NOMO-1 treated with DMSO at 0.1 percent for 48 hours (cell line): ENCODE data around the gene DDB1.

Experiments used
- DNase-seq: peaks from one replicate; lab custom pipeline; 2025; ENCODE audit not compliant: unreplicated experiment; lab: John Stamatoyannopoulos, UW

The DDB1 gene

DNA sequence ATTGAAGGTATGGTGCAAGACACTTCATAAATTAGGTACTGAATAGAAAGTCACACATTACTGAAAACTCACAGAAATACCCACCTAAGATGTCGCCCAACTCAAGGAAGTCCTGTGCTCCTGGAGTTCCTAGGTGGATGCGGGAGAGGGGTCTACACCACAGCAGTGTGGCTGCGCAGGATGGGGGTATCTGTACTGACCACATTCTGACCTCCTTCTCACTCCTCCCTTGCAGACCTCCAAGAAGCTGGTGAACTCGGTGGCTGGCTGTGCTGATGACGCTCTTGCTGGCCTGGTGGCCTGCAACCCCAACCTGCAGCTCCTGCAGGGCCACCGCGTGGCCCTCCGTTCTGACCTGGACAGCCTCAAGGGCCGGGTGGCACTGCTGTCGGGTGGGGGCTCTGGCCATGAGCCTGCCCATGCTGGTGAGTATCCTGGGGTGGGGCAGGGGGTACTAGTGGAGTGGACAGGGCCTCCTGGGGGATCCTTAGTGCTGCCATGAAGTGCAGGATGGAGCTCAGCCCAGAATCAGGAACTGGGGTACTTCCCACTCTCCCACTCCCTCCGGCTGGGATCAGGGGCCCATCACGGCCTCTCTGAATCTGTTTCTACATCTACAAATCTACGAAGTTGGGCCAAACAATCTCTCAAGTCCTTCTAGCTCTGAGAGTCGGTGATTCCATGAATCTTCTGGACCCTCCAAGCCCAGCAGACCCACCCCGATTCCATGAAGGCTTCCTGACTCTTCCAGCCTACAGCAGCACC lies 5.0 kb upstream of the DDB1 start:
- no peak for DNase-seq

DNA sequence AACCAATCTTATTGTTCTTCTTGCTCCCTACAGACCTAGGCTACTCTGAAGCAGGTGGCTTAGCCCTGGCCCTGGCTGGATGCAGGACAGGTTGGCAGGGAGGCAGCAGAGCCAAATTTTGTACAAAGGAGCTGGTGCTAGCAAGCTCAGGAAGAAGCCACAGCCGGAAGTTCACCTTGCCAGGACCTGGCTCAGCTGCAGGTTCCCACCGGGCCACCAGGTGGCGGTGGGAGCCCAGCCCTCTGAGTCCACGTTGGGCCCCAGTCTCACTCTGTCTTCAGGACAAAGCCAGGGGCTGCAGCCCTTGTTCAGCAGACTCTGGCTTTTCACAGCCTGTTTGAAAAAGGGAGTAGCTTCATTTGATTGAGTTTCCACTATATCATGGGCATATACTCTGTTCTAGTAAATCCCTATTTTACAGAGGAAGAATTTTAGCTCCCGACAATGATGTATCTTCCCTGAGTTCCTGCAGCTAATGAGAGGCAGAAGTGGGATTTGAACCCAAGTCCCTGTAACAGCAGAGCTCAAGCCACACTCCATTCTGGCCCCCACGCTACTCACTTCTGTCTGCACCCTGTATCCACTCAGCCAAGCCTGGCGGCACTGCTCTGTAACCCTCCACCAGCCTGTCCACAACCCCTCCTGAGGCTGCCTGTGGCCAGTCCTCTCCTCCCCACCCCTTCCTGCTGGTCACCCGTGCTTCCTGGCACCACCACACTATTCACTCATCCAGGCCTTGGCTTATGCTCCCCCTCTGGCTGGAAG lies 3.4 kb upstream of the DDB1 start:
- peak; percentile 70 for DNase-seq

DNA sequence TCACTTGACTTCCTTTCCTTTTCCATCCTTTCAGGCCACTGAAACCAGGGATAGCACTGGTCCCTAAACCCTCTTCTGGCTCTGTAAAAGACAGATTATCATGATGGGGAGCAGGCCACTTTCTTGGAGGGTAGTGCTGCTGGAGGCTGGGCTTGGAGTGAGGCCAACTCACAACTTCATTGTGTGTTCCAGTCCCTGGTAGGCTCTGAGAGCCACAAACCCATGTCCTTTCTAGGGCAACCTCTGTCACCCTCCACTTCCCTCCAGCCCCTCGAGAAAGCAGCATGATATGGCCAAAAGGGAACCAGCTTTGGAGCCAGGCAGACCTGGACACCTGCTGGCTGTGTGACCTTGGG lies 2.4 kb upstream of the DDB1 start:
- DNase-seq = no peak

DNA sequence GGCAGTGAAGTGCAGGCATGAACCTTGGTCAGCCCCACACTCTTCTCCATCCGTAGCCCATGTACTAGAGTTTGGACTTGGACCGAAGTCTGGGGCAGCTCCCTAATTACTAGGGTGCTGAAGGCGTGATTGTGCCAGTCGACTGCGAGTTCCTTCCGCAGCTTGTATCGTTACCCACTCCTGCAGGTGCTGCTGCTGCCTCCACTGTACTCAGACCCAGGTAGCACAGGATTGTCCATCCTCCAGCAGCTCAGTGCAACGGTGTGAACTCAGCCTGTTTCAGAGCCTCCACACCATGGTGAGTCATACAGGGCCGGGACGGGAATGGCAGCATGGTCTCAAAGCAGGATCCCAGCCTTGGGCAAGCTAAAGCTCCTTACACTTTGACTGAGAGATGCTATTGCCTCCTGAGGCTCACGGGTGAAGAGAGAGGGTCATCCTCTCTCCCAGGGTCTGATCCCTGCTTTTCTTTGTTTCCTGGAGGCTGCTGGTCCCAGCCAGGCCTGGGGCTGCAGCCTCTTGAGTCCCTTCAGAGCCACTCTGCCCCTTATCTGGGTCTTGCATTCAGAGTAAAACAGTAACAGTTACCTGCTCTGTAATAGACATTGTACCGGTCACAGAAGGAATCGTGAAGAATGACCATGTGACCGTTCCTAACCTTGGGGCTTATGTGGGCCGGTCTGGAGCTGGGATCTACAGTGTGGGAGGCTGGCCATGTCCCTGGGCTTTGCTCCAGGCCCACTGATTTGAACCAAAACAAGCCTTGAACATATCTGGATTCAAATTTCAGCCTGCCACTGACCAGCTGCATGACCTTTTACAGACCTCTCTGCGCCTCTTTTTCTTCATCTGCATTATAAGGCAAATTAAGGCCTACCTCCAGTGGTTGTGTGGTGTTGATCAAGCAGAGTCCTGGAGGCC lies 1.8 kb upstream of the DDB1 start:
- no peak for DNase-seq

DNA sequence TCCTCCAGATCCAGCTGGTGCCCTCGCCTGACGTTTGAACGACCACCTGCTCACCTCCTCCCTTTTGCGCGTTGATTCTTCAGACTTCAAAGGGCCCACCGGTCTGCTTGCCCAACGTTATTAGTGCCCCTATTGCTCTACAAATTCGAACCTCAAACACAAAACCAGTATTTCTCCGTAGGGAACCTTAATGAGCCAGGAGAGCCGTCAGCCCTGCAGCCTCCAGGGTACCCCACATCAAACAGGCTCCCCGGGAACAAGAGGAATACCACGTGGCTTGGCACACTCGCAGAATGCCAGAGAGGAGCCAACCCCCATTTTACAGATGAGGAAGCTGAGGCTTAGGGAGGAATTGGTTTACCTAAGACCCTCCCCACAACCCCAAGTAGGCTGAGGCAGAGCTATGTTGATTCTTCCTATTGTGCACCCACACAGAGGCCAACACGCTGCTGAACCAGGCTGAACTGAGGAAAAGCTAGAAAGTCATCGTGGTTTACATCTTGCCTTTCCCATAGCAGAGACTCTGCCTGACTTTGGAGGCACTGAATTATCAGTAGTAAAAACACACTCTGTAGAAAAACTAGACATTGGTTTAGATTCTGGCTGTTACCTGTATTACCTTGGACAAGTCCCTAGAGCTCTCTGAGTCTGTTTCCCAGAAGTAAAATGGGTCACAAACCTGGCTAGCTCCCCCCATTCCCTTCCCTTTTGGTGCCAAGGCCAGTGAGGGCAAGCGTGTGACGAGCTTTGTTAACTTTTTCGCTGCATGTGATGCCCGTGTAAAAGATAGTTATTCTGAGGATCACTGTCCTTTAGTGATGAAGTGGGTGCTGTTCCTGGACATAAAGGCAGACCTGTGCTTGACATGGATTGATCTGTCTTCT lies 887 bp upstream of the DDB1 start:
- no peak for DNase-seq

DNA sequence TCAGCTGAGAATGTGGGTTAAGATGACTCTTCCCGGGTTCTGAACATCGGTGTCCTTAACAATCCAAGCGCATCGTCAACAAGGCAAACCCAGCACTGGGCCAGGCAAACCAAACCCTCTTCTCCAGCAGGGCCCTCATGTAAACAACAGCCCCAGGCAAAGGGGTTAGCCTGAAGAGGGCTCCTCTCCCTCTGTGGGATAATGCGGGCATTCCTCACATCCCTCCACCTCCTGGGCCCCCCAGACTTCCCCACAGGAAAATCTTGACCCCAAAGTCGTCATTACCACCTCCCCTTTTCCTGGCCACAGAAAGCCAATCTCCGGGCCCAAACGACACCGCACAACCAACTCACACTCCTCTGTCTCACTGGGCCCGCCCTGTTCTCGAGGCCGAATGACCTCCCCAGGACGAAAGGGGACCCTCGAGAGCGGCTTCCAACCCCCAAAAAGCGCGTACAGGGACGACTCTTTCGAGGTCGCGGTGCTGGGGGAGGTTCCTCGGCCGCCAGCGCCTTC lies 566 bp downstream of the DDB1 start:
- no peak for DNase-seq

DNA sequence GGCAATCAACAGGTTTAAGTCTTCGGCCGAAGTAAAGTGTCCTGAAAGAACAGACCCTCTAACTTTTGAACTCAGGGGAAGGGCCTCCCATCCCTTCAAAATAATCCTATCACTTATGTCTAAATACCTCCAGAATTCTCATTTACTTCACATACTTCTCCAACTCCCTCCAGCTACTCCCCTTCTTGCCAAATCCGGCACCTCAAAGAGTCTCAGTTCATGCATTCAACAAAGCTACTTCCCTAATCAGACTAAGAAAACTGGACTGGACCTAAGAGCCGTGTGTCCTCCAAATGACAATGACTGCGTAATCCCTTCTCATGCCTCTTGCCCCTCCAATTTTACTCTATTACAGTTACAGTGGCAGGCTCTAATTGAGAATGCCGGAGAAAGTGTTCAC lies 1.3 kb downstream of the DDB1 start:
- DNase-seq = peak; percentile 69

DNA sequence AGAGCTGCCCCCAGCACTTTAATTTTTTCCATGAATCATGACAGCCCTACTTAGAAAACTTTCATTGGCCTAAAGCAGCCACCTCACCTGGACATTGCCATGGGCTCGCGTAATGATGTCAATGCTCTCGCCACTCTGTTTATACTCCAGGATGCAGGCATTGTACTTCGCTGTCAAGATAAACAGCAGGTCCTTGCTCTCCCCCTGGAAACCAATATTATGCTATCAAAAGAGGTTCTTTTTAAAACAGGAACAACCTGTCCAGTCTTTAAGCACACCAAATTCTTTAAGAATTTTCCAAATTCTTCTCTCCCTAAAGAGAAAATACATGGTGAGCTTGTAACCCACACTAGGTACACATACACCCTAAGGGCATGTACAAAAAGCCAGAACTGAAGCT lies 3.0 kb downstream of the DDB1 start:
- no peak for DNase-seq

DNA sequence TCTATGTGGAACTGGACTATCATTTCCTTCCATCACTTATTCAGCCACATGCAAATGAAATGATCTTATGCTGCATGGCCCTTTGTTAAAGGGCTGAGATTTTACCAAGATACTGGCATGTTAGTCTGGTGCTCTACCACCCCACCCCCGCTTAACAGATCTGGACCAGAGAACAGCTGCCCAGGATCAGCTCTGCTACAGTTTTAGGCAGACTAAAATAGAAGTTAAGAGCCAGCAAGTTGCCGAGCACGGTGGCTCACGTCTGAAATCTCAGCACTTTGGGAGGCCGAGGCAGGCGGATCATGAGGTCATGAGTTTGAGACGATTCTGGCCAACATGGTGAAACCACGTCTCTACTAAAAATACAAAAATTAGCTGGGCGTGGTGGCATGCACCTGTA lies 4.6 kb downstream of the DDB1 start:
- no peak for DNase-seq

DNA sequence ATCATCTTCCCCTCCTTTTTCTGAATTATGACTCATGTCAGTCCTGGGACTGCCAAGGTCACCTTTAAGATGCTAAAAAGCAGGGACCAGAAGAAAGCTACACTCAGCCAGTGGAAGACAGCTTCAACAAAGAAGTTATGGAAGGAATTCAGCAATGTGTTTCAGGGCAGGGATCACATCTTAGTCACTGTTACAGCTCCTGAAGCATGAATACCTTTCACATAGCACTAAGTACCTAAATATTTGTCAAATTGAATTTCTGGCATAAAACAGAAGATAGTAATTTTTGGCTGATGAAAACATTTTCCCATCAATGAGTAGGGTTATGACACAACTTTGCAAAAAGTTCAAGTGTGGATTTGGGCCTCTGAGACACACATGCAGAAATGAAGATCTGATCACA lies 5.2 kb downstream of the DDB1 start:
- no peak for DNase-seq

DNA sequence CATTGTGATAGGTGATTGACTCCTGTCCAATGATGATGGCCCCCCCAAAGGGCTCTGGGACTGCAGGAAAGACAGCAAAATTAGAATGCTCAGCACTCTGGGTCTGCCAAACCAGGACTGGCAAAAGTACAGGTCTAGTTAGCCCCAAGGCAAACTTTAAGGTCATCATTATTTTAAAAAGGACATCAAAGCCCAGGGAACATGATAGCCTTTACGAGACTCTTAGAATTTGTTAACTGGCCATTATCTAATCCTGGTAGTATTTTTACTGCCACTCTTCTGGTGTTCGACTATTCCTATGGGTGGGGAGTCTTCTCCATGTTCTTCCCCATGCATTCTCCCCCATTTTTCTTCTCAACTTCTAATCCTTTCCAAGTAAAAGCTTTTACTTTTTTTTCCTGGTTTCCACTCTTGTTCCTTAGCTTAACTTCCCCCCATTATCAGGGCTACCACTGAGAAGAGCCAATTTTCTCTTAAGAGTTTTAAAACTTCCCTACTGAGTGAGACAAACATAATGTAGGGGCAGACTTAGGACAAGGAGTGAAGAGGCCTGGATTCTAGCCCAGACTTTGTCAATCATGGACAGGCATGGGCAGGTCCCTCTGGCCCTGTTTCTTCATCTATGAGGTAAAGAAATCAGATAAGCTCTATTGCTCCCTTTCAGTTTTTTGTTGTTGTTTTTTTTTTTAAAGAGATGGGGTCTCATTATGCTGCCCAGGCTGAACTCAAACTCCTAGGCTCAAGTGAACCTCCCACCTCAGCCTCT lies 7.1 kb downstream of the DDB1 start:
- DNase-seq = no peak

DNA sequence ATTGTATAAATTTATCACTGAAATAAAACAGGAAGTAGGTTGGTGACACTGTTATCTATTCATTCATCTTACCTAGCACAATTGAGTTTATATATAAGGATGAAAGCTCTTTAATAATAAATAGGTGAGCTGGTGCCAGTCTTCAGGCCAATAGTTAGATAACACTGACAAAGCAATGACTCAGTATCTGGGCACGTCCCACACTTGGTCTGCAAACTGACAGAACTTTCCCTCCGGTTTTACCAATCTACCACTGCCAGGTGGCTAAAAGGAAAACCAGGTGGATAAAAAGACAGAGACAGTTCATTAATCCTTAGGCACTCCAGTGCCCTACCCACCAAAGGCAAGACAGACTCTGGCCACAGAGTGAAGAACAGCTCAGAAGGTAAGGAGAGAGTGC lies 17.6 kb downstream of the DDB1 start:
- DNase-seq = no peak

DNA sequence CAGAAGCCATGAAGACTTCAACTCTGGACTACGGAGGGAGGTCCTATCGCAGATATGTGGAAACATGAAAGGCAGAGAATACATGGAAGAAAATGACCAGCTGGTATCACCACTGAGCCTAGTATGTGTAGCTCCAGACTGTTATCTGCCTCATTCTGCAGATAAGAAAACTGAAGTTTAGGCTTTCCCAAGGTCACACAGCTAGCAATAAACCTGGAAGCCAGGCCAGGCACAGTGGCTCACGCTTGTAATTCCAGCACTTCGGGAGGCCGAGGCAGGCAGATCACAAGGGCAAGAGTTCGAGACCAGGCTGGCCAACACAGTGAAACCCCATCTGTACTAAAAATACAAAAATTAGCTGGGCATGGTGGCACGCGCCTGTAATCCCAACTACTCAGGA lies 22.2 kb downstream of the DDB1 start:
- DNase-seq = no peak

DNA sequence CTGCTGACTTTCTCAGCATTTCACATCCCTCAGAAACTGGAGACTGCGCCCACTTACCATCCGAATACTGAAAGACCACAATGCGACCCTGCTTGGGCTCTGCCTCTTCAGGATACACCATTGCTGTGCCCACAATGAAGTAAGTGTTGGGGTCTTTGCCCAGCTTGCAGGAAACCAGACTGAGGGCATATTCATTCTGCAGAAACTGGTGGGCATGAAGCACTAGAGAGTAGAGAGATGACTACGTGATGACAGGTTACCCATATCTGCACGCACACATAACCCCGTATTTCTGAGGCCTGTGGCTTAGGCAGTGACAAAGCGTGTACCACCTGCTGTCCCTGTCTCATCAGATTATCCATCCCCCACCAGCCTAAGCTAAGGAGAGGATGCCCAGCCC lies 23.2 kb downstream of the DDB1 start:
- DNase-seq = no peak

DNA sequence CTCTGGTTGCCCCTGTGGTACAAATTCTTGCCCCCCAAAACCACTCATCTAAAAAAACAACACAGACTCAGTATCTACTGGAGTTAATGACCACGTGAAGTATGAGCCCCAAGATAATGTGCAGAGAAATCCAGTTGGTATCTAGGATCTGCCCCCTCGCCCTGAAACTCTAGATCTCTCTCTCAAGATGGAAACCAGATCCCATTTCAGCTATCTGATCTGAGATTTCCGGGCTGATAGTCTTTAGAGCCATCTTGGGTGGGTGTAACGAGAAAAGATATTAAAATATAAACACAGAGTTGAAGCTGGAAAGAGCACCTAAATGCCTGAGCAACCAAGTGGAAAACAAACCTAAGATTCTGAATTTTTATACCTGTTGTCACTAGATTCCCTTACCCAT lies 23.8 kb downstream of the DDB1 start:
- no peak for DNase-seq

DNA sequence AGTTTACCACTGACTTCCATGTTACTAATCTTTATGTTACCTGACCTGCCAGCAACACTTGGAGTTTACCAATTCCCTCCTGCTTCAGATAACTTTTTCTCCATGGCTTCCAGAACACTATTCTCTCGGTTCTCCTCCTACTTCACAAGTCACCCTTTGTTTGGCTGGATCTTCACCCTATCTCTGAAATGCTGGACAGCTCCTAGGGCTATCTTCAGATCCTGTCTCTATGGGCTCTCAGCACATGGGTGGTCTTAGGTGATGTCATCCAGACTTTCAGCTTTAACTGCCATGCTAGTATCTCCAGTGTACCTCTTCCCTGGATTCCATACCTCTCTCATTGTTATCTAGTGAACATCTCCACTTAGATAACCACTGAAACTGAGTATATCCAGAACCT lies 25.6 kb downstream of the DDB1 start:
- no peak for DNase-seq

DNA sequence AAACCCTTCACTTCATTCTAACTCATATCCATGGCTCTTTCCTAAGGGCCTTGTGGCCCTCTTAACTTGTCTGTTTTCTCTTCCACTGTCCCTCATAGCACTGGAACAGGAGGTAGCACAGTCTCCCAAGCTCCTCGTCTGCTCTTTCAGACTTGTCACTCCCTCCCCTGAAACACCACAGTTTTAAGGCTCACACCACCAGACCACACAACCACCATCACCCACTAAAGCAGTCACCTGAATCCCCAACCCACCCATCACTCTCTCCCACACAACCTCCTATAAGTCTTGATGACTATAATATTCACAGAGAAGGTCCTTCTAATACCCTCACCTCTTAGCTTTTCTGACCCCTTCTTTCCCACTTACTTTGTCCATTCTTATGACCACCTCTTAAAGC lies 26.7 kb downstream of the DDB1 start:
- no peak for DNase-seq

DNA sequence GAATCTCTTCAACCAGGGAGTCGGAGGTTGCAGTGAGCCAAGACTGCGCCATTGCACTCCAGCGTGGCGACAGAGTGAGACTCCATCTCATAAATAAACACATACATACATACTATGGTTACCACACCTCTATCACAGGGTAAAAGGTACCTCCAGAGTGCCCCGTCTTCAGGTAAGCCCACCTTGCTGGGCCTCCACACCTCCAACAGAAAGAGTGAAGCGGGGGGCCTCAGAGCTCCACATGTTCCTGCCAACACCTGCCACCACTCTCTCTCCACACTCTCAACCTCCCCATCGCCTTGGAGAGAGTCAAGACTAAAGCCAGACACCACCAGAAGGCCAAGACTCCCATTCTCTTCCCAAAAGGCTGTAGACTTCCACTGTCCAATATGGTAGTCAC lies 27.5 kb downstream of the DDB1 start:
- no peak for DNase-seq

DNA sequence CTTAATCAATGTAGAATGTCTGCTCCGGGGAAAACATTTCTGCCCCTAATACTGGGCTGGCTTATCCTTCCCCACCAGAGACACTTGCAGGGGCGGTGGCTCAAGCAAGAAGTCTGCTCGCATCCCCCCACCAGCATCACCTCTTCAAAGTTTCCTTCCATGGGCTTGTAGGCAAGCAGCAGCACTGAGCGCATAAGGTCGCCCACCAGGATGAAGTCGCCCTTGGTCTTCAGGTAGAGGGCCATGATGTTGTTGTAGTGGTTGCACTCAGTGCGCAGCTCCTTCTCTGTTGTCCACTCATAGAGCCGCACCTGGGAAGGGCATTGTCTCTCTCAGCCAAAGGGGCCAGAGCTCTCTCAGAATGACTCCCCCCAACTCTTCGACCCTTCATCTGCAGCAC lies 29.2 kb downstream of the DDB1 start:
- DNase-seq = no peak

DNA sequence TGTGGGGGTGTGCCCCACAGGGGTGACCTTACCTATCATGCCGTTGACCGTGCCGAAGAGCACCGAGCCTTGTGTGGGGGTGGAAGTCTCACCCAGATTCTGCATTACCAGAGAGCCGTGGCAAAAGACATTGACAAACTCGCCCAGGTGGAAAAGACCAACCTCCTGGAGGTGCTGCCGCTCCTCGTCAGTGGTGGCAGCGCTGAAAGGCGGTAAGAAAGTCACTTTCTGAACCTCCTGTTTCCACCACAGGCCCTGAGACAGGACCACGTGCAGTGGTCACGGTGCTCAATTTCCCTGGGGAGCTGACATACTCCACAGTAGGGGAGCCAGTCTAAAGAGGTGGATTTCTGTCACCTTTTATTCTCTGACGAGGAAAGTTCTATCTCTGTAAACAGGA lies 30.4 kb downstream of the DDB1 start:
- no peak for DNase-seq
